Hindlimb muscle (tissue), 1 donor: Measurements from ENCODE around the gene KCNMB2. TPM values are rescaled to one million over a fixed set of nuclear protein-coding genes. Genes with fewer than 3 reads are reported as not detected.
"Not testable (repeated sequence)": the region's sequence is repeated elsewhere in the genome, so short reads cannot be mapped to it uniquely, and the experiment has no call there.

ENCODE experiments used
- DNase-seq: peaks from one replicate; pipeline ENCODE4 v3.0.0-alpha.2; 2013
- polyA plus RNA-seq: library from polyadenylated mRNA; unstranded; fragments of 120-200 nt; gene quantifications from one replicate; pipeline ENCODE4 v1.2.1, GENCODE V29; 2013; ENCODE audit not compliant: insufficient read length

KCNMB2 gene
- polyA plus RNA-seq, 1 donor, result 9.0 TPM

- DNase-seq, result no peak
Observed at GRCh38 chr3:178706411-178706810, 170.2 kb downstream of the KCNMB2 start.

- DNase-seq, result no peak
Observed at GRCh38 chr3:178707311-178708031, 171.2 kb downstream of the KCNMB2 start.

GRCh38 chr3:178709051-178709450 is 172.8 kb downstream of the KCNMB2 start:
- peak; percentile 83 for DNase-seq

- DNase-seq, result no peak
Observed at GRCh38 chr3:178711753-178712152, 175.5 kb downstream of the KCNMB2 start.

GRCh38 chr3:178712247-178712646 is 176.0 kb downstream of the KCNMB2 start:
- no peak for DNase-seq

- DNase-seq, result no peak
Observed at GRCh38 chr3:178714925-178715832, 178.9 kb downstream of the KCNMB2 start.

- no peak for DNase-seq
Observed at GRCh38 chr3:178718995-178719635, 182.9 kb downstream of the KCNMB2 start.

- no peak for DNase-seq
Observed at GRCh38 chr3:178732824-178733223, 196.6 kb downstream of the KCNMB2 start.

- no peak for DNase-seq
Observed at GRCh38 chr3:178735032-178735674, 198.9 kb downstream of the KCNMB2 start.

GRCh38 chr3:178736300-178736699 is 200.1 kb downstream of the KCNMB2 start:
- DNase-seq, result no peak

- no peak for DNase-seq
Observed at GRCh38 chr3:178739720-178740119, 203.5 kb downstream of the KCNMB2 start.

- DNase-seq, result no peak
Observed at GRCh38 chr3:178741020-178741419, 204.8 kb downstream of the KCNMB2 start.

GRCh38 chr3:178743297-178743696 is 207.1 kb downstream of the KCNMB2 start:
- DNase-seq, result no peak

GRCh38 chr3:178745861-178746655 is 209.8 kb downstream of the KCNMB2 start:
- DNase-seq, result not testable (repeated sequence)

- DNase-seq, result no peak
Observed at GRCh38 chr3:178748874-178749273, 212.6 kb downstream of the KCNMB2 start.

GRCh38 chr3:178749471-178749870 is 213.2 kb downstream of the KCNMB2 start:
- no peak for DNase-seq

- DNase-seq, result no peak
Observed at GRCh38 chr3:178750639-178751300, 214.5 kb downstream of the KCNMB2 start.

- no peak for DNase-seq
Observed at GRCh38 chr3:178752843-178753242, 216.6 kb downstream of the KCNMB2 start.

- DNase-seq, result no peak
Observed at GRCh38 chr3:178754852-178755510, 218.7 kb downstream of the KCNMB2 start.

- DNase-seq, result no peak
Observed at GRCh38 chr3:178761024-178761423, 224.8 kb downstream of the KCNMB2 start.

- no peak for DNase-seq
Observed at GRCh38 chr3:178761461-178761860, 225.2 kb downstream of the KCNMB2 start.
